HG03045 (cell line): ENCODE measurements around the gene SPINK4.

Experiments
- ATAC-seq: cut with Tn5 transposase; IDR thresholded peaks from one replicate; pipeline ENCODE4 v1.9.1; 2021; ENCODE audit warnings: mild to moderate bottlenecking, moderate library complexity; ENCODE audit not compliant: unreplicated experiment

SPINK4 gene

GRCh38 chr9:33290247-33291030 lies 50.5 kb downstream of the SPINK4 start, which contains the start of gene NFX1:
TSS of gene NFX1 (plus strand) at chr9:33290516. CDS start at chr9:33290573, 57 bp downstream.
- ATAC-seq: peak; percentile 88

GRCh38 chr9:33291031-33291397 lies 51.0 kb downstream of the SPINK4 start:
- no peak for ATAC-seq

- no peak for ATAC-seq
These were observed 51.9 kb downstream of the SPINK4 start for GRCh38 chr9:33291901-33292300.

GRCh38 chr9:33293782-33294181 lies 53.8 kb downstream of the SPINK4 start:
- ATAC-seq: no peak

- ATAC-seq: no peak
These were observed 54.9 kb downstream of the SPINK4 start for GRCh38 chr9:33294670-33295432.

GRCh38 chr9:33295571-33295970 lies 55.6 kb downstream of the SPINK4 start:
- peak; percentile 40 for ATAC-seq

GRCh38 chr9:33297432-33297831 lies 57.5 kb downstream of the SPINK4 start:
- ATAC-seq: peak; percentile 93
